Hepatocyte (in vitro differentiated cells): ENCODE measurements around the gene ZNF281. TPM values are rescaled to one million over a fixed set of nuclear protein-coding genes. Genes with fewer than 3 reads are reported as not detected.

ENCODE experiments used
- DNase-seq: peaks from one replicate; pipeline ENCODE4 v3.0.0-alpha.2; 2016; ENCODE audit warnings: low spot score
- H2AFZ ChIP-seq: fragments of 200-600 bp; sonication (generic); 2 replicates; pipeline ENCODE4 v1.6.0; 2016; ENCODE audit warnings: antibody characterized with exemption, mild to moderate bottlenecking
- H3K27ac ChIP-seq: fragments of 200-600 bp; sonication (generic); 2 replicates; pipeline ENCODE4 v1.5.1; 2016; ENCODE audit warnings: mild to moderate bottlenecking
- H3K27me3 ChIP-seq: fragments of 200-600 bp; sonication (generic); 2 replicates; pipeline ENCODE4 v1.6.1; 2016
- H3K36me3 ChIP-seq: fragments of 200-600 bp; sonication (generic); replicated peaks from 2 replicates; pipeline ENCODE4 v1.5.1; 2016; ENCODE audit warnings: low read depth; ENCODE audit not compliant: insufficient read depth
- H3K4me1 ChIP-seq: fragments of 200-600 bp; sonication (generic); 2 replicates; pipeline ENCODE4 v1.5.1; 2016; ENCODE audit warnings: mild to moderate bottlenecking, moderate library complexity; ENCODE audit not compliant: insufficient read depth
- H3K4me2 ChIP-seq: fragments of 200-600 bp; sonication (generic); 2 replicates; pipeline ENCODE4 v1.6.0; 2016
- H3K4me3 ChIP-seq: fragments of 200-600 bp; sonication (generic); 2 replicates; pipeline ENCODE4 v1.5.1; 2016; ENCODE audit warnings: mild to moderate bottlenecking
- H3K79me2 ChIP-seq: fragments of 200-600 bp; sonication (generic); 2 replicates; pipeline ENCODE4 v1.6.0; 2017; ENCODE audit warnings: mild to moderate bottlenecking
- H3K9me2 ChIP-seq: fragments of 200-600 bp; sonication (generic); replicated peaks from 2 replicates; pipeline ENCODE4 v1.6.0; 2017; ENCODE audit warnings: mild to moderate bottlenecking; ENCODE audit not compliant: insufficient read depth
- H3K9me3 ChIP-seq: fragments of 200-600 bp; sonication (generic); 2 replicates; pipeline ENCODE4 v1.5.1; 2016; ENCODE audit warnings: low read depth, mild to moderate bottlenecking
- H4K20me1 ChIP-seq: fragments of 200-600 bp; sonication (generic); 2 replicates; pipeline ENCODE4 v1.6.0; 2016; ENCODE audit warnings: mild to moderate bottlenecking; ENCODE audit not compliant: insufficient read depth, poor library complexity, severe bottlenecking
- EZH2 ChIP-seq: fragments of 200-600 bp; sonication (generic); IDR thresholded peaks from 2 replicates; pipeline ENCODE4 v1.6.1; 2016; ENCODE audit warnings: antibody characterized with exemption, mild to moderate bottlenecking, borderline replicate concordance
- EZH2phosphoT487 ChIP-seq: fragments of 200-600 bp; sonication (generic); IDR thresholded peaks from one replicate; pipeline ENCODE4 v1.6.1; 2018; ENCODE audit warnings: antibody characterized with exemption, mild to moderate bottlenecking, low read depth, moderate library complexity; ENCODE audit not compliant: unreplicated experiment, severe bottlenecking
- WGBS: methylation state at CpG from one replicate; pipeline ENCODE4 v1.1.6; 2016; ENCODE audit warnings: low lambda C conversion rate; ENCODE audit errors: missing lambda C conversion rate; 5-methylcytosine and 5-hydroxymethylcytosine counted together
- polyA plus RNA-seq: library from polyadenylated mRNA; unstranded; fragments of >200 nt; fragmentation: Nextera tagmentation; extraction: Ambion mirVana; gene quantifications from 2 replicates; pipeline ENCODE4 v1.2.1, GENCODE V29; 2016
- total RNA-seq: library from RNA; depleted of rRNA; stranded (reverse); fragments of >200 nt; gene quantifications from 2 replicates; pipeline ENCODE4 v1.2.3, GENCODE V29; 2014
- TF ChIP-seq, protein P1 (sequence below): fragments of 200-600 bp; sonication (generic); IDR thresholded peaks from 2 replicates; pipeline ENCODE4 v1.5.1; 2016; ENCODE audit warnings: antibody characterized with exemption, mild to moderate bottlenecking; ENCODE audit not compliant: poor library complexity

The ZNF281 gene
- total and polyA plus RNA-seq, 2 experiments from 2014 or later: 19.2 to 26.6 TPM

DNA sequence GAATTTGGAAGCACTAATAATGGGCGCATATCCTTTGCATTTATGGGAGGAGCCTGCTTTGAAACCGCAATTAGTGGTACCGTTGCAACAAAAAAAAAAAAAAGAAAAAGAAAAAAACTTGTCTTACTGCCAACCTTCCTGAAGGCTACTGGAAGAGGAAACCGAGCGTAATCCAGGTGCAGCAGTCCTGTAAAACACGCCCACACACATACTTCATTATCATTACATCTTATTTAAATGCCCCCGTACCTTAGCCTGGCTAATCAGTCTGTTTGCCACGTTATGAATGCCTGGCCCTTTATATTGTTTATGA, 686 bp upstream of the ZNF281 start:
- Histone ChIP-seq H3K27me3 (no peaks in the 10 kb centered on the region), H3K9me3 (no peaks in the 10 kb centered on the region), H3K4me3 (peak overlapping the region; percentile 89), H3K36me3 (peaks cover 4% of the 10 kb centered on the region), H3K79me2 (peaks cover 38% of the 10 kb centered on the region), H3K4me1 (peaks cover 18% of the 10 kb centered on the region), H3K9me2 (no peaks in the 10 kb centered on the region), H2AFZ (peak overlapping the region; percentile 78), H3K27ac (peak overlapping the region; percentile 24), H3K4me2 (peak overlapping the region; percentile 81), H4K20me1 (no peaks in the 10 kb centered on the region)
- DNase-seq: peak; percentile 59
- WGBS: 3% methylated on average over 8 of the region's 8 CpGs
- TF ChIP-seq, protein P1, sequence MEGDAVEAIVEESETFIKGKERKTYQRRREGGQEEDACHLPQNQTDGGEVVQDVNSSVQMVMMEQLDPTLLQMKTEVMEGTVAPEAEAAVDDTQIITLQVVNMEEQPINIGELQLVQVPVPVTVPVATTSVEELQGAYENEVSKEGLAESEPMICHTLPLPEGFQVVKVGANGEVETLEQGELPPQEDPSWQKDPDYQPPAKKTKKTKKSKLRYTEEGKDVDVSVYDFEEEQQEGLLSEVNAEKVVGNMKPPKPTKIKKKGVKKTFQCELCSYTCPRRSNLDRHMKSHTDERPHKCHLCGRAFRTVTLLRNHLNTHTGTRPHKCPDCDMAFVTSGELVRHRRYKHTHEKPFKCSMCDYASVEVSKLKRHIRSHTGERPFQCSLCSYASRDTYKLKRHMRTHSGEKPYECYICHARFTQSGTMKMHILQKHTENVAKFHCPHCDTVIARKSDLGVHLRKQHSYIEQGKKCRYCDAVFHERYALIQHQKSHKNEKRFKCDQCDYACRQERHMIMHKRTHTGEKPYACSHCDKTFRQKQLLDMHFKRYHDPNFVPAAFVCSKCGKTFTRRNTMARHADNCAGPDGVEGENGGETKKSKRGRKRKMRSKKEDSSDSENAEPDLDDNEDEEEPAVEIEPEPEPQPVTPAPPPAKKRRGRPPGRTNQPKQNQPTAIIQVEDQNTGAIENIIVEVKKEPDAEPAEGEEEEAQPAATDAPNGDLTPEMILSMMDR: no peak
- TF ChIP-seq EZH2phosphoT487: no peak
- TF ChIP-seq EZH2: no peak

DNA sequence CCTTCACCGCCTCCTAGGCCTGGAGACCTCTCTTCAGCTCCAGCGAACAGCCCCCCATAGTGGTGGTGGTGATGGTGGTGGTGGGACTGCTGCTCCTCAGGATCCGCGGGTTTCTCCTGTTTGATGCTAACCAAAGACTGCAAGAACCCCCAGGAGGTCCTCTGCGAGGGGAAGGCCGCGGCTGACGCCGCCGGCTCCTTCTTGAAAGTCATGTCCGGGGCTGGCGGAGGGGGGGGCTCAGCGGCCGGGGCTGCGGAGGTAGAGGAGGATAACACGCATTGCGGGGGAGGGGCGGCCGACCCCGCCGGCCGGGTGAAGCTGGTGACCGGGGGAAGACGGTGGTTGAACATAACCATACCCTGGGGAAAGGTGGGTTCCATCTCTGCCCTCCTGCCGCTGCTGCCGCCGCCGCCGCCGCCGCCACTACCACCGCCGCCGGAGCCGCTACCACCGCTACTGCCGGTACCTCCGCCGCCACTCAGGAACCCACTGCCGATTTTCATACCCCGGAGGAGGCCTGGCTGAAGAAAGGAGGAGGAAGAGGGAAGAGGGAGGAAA, 554 bp downstream of the ZNF281 start:
- H3K9me2 ChIP-seq: no peaks in the 10 kb centered on the region
- H4K20me1 ChIP-seq: no peaks in the 10 kb centered on the region
- H3K9me3 ChIP-seq: no peaks in the 10 kb centered on the region
- peaks cover 4% of the 10 kb centered on the region for H3K36me3 ChIP-seq
- no peak for TF ChIP-seq EZH2phosphoT487
- TF ChIP-seq, protein P1: no peak
- no peak for TF ChIP-seq EZH2
- H3K4me1 ChIP-seq: peaks cover 15% of the 10 kb centered on the region
- WGBS: 9% methylated on average over 6 of the region's 41 CpGs
- peak overlapping the region; percentile 88 for H3K4me2 ChIP-seq
- peak overlapping the region; percentile 89 for H3K4me3 ChIP-seq
- H3K27ac ChIP-seq: peak overlapping the region; percentile 81
- H3K79me2 ChIP-seq: peaks cover 50% of the 10 kb centered on the region
- peak overlapping the region; percentile 92 for H2AFZ ChIP-seq
- DNase-seq: peak; percentile 53
- no peaks in the 10 kb centered on the region for H3K27me3 ChIP-seq

DNA sequence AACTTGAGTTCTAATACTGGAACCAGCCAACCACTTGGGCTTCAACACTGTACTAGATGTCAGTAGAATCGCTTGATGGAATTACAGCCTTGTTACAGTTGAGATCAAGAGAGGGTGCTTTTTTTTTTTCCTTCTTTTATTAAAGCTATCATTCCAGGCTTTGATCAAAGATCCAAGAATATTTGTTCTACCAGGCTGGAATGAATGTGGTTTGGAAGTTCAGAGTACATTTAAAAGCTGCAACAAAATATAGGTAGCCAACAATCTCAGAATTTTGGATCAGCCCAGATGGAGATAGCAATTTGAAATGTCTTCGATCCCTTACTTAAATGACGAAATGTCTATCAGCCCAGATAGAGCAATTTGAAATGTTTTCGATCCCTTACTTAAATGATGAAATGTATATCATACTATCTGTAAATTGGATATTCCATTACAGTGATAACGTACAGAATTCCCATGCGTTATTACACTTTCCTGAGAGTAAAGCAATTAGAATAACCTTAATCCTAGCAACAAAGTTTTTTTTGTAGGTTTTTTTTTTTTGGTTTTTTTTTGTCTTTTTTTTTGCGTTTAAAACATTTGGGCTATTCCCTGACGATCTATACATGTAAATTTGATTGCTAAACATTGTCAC, 3.6 kb downstream of the ZNF281 start:
- H3K79me2 ChIP-seq: peaks cover 67% of the 10 kb centered on the region
- H3K27me3 ChIP-seq: no peaks in the 10 kb centered on the region
- DNase-seq: no peak
- H3K9me3 ChIP-seq: no peaks in the 10 kb centered on the region
- H3K9me2 ChIP-seq: no peaks in the 10 kb centered on the region
- TF ChIP-seq, protein P1: no peak
- TF ChIP-seq EZH2phosphoT487: no peak
- peaks cover 20% of the 10 kb centered on the region for H3K4me1 ChIP-seq
- no peaks in the 10 kb centered on the region for H4K20me1 ChIP-seq
- H3K4me3 ChIP-seq: no peak overlapping the region
- no peak overlapping the region for H2AFZ ChIP-seq
- no peak overlapping the region for H3K27ac ChIP-seq
- 91% methylated on average over 8 of the region's 8 CpGs for WGBS
- peak overlapping the region; percentile 56 for H3K4me2 ChIP-seq
- H3K36me3 ChIP-seq: peaks cover 4% of the 10 kb centered on the region
